NAMALWA (cell line): ENCODE data around the gene TARBP1.
"Not testable (repeated sequence)": the region's sequence is repeated elsewhere in the genome, so short reads cannot be mapped to it uniquely, and the experiment has no call there.

Source experiments
- DNase-seq: peaks from one replicate; pipeline ENCODE4 v3.0.0-alpha.2; 2015; ENCODE audit warnings: low spot score

TARBP1 gene

GRCh38 chr1:234437423-234438171 is 41.4 kb downstream of the TARBP1 start:
- no peak for DNase-seq

- no peak for DNase-seq
These were observed 43.4 kb downstream of the TARBP1 start for GRCh38 chr1:234435620-234436019.

GRCh38 chr1:234434706-234435105 is 44.3 kb downstream of the TARBP1 start:
- DNase-seq, result no peak

- DNase-seq, result no peak
These were observed 45.3 kb downstream of the TARBP1 start for GRCh38 chr1:234433563-234434285.

- DNase-seq, result no peak
These were observed 47.7 kb downstream of the TARBP1 start for GRCh38 chr1:234431255-234431654.

- no peak for DNase-seq
These were observed 48.3 kb downstream of the TARBP1 start for GRCh38 chr1:234430691-234431090.

- DNase-seq, result no peak
These were observed 49.6 kb downstream of the TARBP1 start for GRCh38 chr1:234429434-234429806.

GRCh38 chr1:234427950-234428646 is 50.9 kb downstream of the TARBP1 start:
- no peak for DNase-seq

GRCh38 chr1:234413990-234414389 is 65.0 kb downstream of the TARBP1 start:
- no peak for DNase-seq

- DNase-seq, result no peak
These were observed 65.5 kb downstream of the TARBP1 start for GRCh38 chr1:234413485-234413884.

GRCh38 chr1:234412830-234413229 is 66.1 kb downstream of the TARBP1 start:
- DNase-seq, result no peak

- DNase-seq, result no peak
These were observed 69.7 kb downstream of the TARBP1 start for GRCh38 chr1:234409328-234409727.

GRCh38 chr1:234408757-234409156 is 70.2 kb downstream of the TARBP1 start:
- DNase-seq, result no peak

GRCh38 chr1:234406871-234407270 is 72.1 kb downstream of the TARBP1 start:
- no peak for DNase-seq

- no peak for DNase-seq
These were observed 73.3 kb downstream of the TARBP1 start for GRCh38 chr1:234405676-234406075.

GRCh38 chr1:234402939-234403338 is 76.0 kb downstream of the TARBP1 start:
- DNase-seq, result no peak

GRCh38 chr1:234401658-234402057 is 77.3 kb downstream of the TARBP1 start:
- DNase-seq, result no peak

GRCh38 chr1:234400773-234401172 is 78.2 kb downstream of the TARBP1 start:
- DNase-seq, result peak; percentile 42

- DNase-seq, result not testable (repeated sequence)
These were observed 79.5 kb downstream of the TARBP1 start for GRCh38 chr1:234399515-234399914.

- peak; percentile 65 for DNase-seq
These were observed 80.1 kb downstream of the TARBP1 start for GRCh38 chr1:234398849-234399381.

- no peak for DNase-seq
These were observed 81.2 kb downstream of the TARBP1 start for GRCh38 chr1:234397732-234398131.

- no peak for DNase-seq
These were observed 82.1 kb downstream of the TARBP1 start for GRCh38 chr1:234396871-234397270.

- no peak for DNase-seq
These were observed 82.9 kb downstream of the TARBP1 start for GRCh38 chr1:234396092-234396491.
